NCI-H1417 (cell line): ENCODE data around the gene SPTBN2.
"Not testable (repeated sequence)": the region's sequence is repeated elsewhere in the genome, so short reads cannot be mapped to it uniquely, and the experiment has no call there.

ENCODE experiments used
- DNase-seq, 3 experiments: peaks; one replicate each; lab custom pipeline; 2025; lab: John Stamatoyannopoulos, UW

Gene SPTBN2

GRCh38 chr11:66724167-66724566 lies 4.8 kb downstream of the SPTBN2 start:
- not testable (repeated sequence) for DNase-seq

- DNase-seq, result no peak
Measured at GRCh38 chr11:66723693-66724092, 5.3 kb downstream of the SPTBN2 start.

GRCh38 chr11:66722745-66723651 lies 6.0 kb downstream of the SPTBN2 start:
- no peak for DNase-seq

- no peak for DNase-seq
Measured at GRCh38 chr11:66721939-66722338, 7.1 kb downstream of the SPTBN2 start.

DNA sequence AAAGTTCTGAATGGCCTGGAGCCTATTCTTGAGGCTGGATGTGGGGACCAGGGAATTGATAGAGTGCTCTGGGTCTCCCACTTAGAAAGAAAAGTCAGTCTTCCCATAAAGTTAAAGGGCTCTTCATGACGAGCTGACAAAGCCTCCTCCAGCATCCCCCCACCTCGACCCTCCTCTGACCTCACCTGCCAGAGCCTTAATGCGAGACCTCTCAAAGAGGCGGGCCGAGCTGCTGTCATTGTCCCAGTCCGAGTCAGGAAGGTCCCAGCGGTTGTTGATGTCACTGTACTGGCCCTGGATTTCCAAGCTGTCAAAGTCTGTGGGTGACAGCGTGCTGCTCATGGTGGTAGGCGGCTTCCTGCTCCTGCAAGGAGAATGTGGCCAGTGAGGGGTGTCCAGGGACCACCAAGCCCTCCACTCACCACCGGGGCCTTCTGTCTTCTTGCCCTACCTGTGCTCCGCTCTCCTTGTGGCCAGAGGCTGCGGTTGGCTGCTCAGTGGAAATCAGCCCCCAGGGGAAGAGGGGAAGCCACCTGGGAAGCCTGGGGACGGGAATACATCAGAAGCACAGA lies 8.0 kb downstream of the SPTBN2 start:
- DNase-seq, result peak in 1 of 3 experiments; percentile 42

DNA sequence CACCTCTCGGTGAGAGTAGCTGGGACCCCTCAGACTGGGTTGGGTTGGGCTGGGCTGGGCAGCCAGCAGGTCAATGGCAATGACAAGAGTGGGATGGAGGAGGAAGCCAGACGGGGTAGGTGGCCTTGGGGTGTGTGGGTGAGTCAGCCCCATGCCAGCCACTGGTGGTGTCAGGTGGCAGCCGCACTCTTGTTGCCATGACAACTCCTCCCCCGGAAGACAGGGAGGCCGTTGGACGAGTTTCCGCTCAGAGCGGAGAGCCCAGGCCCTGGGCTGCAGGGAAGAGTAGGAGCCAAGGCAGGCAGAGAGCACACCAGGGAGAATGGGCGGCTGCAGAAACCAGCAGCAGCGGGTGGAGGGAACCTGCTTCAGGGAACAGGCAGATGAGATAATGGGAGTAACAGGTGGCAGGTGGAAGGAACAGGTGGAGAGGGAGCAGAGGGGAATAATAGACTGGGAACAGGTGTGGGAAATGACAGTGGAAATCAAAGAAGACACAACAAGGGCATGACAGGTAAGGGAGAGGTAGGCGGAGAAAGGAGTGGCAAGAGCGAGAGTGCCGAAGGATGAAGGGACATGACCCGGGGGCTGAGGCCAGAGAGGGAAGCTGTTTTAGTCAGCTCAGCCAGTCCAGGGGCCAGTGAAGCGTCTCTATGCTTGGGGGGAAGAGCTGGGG lies 8.7 kb downstream of the SPTBN2 start:
- peak; percentile 90 to 98 (median 94) for DNase-seq

GRCh38 chr11:66719111-66719872 lies 9.7 kb downstream of the SPTBN2 start:
- no peak for DNase-seq

DNA sequence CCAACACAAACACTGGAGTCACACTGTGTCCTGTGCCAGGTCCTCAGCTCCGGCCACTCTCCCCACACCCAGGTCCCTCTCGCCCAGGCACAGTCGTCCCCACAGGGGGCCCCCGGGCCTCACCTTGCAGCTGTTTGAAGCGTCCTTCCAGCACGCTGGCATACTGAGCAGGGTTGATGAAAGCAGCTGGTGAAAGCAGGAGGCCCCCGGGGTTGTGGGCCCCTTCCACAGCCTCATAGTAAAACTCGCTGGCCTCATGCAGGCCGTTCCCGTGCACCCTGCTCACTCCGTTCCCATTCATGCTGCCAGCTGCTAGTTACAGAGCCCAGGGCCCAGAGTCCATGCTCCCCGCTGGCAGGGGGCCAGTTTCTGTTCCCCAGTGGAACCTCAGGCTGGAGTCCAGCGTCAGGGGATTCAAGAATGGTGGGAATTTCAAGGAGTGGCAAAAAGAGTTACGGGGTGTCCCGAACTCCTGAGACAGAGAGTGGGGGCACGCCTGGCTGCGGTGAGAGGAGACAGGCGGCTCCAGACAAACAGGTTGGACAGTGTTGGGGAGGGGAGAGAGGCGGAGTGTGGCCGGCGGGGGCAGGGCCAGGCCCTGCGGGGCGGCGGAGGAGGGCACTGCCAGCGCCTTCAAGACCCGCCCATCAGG lies 10.6 kb downstream of the SPTBN2 start:
- peak in 2 of 3 experiments; percentile 75 to 85 for DNase-seq

- DNase-seq, result no peak
Measured at GRCh38 chr11:66717925-66718319, 11.1 kb downstream of the SPTBN2 start.

DNA sequence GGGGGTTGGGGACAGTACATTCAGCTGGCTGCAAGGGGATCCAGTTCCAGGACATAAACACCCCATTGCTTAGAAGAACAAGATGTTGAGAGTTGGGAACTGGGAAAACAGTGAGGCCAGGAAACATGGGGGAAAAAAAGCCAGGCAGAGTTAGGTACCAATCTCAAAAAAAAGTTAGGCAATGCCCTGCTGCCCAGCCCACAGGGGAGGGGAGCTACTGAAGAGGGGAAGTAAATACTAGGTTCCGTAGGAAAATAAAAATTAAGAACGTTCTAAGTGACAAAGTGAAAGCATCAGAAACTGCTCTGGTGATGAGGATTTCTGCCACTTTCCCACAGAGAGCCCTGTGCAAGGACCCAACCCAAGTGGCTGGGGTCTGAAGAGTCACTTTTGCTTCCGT lies 12.0 kb downstream of the SPTBN2 start:
- DNase-seq, result no peak

- no peak for DNase-seq
Measured at GRCh38 chr11:66715346-66716085, 13.5 kb downstream of the SPTBN2 start.

DNA sequence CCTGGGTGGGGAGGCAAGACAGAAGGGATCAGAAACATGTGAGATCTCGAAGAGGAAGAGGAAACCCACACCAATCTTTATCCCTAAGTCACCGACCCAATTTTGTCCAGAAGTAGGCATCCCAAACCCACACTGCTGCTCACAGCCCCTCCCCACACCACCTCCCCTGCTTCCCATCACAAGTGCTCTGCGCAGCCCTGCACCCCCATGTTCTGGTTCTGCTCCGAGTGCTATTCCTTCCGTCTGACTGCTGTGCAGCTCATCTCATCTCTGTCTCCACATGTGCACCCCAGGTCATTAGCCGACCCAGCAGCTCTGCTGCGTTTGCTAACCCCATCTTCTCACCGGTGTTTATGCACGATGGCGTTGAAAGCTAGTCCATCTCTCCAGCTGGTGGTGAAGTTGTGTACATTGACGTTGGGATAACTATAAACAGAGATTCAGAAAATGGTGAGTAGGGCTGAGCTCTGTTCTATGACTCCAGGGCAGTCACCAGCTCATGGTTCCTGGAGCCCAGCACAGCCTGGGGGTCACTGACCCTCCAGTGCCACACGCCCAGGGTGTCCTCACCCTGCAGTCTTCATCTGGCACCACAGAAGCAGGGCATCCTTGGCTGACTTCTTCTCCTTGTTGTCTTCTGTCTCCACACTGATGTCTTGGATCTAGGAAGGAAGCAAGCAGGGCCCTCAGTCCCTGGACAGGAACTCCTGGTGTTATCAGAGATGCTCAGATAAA lies 15.1 kb downstream of the SPTBN2 start:
- no peak for DNase-seq

DNA sequence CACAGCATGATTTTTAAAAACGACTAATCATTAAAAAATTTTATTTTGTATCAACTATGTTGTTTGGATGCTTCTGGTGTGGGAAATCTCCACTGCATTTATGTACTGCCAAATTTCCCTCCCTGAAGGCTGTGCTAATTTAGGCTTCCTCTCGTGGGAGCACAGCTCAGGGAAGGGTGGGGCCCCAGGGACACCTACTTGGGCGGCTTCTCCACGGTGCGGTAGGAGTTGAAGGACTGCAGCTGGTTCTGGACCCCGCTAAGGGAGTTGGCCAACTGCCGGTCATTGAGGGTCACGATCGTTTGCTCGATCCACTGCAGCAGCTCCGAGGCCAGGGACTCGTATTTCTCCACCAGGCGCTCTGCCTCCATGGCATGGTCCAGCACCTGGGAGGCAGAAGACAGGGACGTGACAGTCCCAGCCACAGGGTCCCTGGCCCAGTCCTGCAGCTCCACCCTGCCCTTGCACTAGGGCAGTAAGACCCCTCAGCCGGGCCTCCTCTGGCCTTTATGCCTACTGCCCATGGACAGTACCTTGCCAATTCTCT lies 18.6 kb downstream of the SPTBN2 start:
- DNase-seq, result no peak

- DNase-seq, result no peak
Measured at GRCh38 chr11:66708701-66709100, 20.3 kb downstream of the SPTBN2 start.

GRCh38 chr11:66708094-66708493 lies 20.9 kb downstream of the SPTBN2 start:
- no peak for DNase-seq

GRCh38 chr11:66707486-66707885 lies 21.5 kb downstream of the SPTBN2 start:
- DNase-seq, result no peak

- DNase-seq, result no peak
Measured at GRCh38 chr11:66706989-66707388, 22.0 kb downstream of the SPTBN2 start.

DNA sequence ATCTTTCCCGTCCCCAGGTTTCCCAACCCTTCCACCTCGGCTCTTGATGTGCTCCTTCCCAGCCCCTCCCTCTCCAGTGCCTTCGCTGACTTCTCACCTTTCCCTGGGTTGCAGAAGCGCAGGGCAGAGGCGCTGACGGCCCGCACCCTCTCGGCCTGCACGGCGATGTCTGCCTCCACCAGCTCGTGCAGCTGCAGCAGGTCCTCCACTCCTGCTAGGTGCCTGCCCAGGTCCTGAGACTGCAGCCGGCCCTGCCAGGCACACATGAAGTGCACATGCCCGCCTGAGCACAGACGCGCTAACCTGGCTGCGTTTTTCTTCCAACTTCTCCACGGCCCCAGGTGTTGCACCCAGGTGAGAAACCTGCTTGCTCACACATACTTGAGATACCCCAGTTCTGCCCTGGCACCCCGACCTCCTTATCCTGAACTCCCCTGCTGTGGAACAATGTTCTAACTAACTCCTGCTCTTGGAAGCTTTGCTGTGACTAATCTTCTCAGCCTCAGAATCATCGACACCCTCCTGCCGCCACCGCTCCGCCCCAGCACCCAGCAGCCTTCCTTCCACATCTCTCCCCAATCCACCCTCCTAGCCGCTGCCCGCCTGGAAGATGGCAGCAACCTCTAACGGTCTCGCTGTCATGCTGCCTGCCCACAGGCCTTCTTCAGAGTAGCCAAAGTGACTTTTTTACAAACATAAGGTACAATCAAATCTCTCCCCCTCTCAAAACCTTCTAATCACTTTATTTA lies 23.3 kb downstream of the SPTBN2 start:
- DNase-seq, result no peak
